ENCODE measurements around the gene KLHL22.

- TF ChIP-seq ZNF565 (CRISPR knock-in tag; conservative IDR thresholded peaks at IDR 0.05; ENCODE audit: low read depth): no peak
- no peak for TF ChIP-seq PATZ1 (CRISPR knock-in tag; IDR thresholded peaks at IDR 0.05; ENCODE audit: borderline replicate concordance)
- no peak for TF ChIP-seq BACH2 (CRISPR knock-in tag; IDR thresholded peaks at IDR 0.05; ENCODE audit: borderline replicate concordance)
- no peak for TF ChIP-seq RARB (CRISPR knock-in tag; IDR thresholded peaks at IDR 0.05)
- no peak for TF ChIP-seq ZC3H10 (CRISPR knock-in tag; IDR thresholded peaks at IDR 0.05)
- TF ChIP-seq TOX (CRISPR knock-in tag; IDR thresholded peaks at IDR 0.05; ENCODE audit: borderline replicate concordance): no peak
- no peak for TF ChIP-seq CSDC2 (CRISPR knock-in tag; IDR thresholded peaks at IDR 0.05)
These were observed 13.2 kb upstream of the KLHL22 start for GRCh38 chr22:20508815-20509271.
